Measurements from ENCODE around the gene RTL9.

RTL9 gene

GRCh38 chrX:110389570-110389969 is 30.9 kb downstream of the RTL9 start:
- no peak for TF ChIP-seq CTCF (IDR thresholded peaks at IDR 0.05; ENCODE audit: unreplicated experiment in 3 of 3)
- no peak overlapping the region for H3K27ac Mint-ChIP-seq
- peaks cover 6% of the 10 kb centered on the region for H3K4me1 Mint-ChIP-seq
- no peaks in the 10 kb centered on the region for H3K36me3 Mint-ChIP-seq (ENCODE audit: low read depth)
- no peak overlapping the region for H3K4me3 Mint-ChIP-seq
- no peaks in the 10 kb centered on the region for H3K27me3 Mint-ChIP-seq (ENCODE audit: low read depth)
- no peaks in the 10 kb centered on the region for H3K9me3 Mint-ChIP-seq

- TF ChIP-seq CTCF (IDR thresholded peaks at IDR 0.05; ENCODE audit: unreplicated experiment in 3 of 3), result no peak
- Mint-ChIP-seq H3K4me1 (peaks cover 6% of the 10 kb centered on the region), H3K9me3 (no peaks in the 10 kb centered on the region), H3K27ac (no peak overlapping the region), H3K4me3 (no peak overlapping the region), H3K27me3 (ENCODE audit: low read depth) (no peaks in the 10 kb centered on the region), H3K36me3 (ENCODE audit: low read depth) (no peaks in the 10 kb centered on the region)
These were observed 32.4 kb downstream of the RTL9 start for GRCh38 chrX:110391086-110391485.

GRCh38 chrX:110394651-110395050 is 36.0 kb downstream of the RTL9 start:
- H3K4me1 Mint-ChIP-seq, result peaks cover 9% of the 10 kb centered on the region
- H3K27me3 Mint-ChIP-seq (ENCODE audit: low read depth), result no peaks in the 10 kb centered on the region
- no peak overlapping the region for H3K27ac Mint-ChIP-seq
- no peaks in the 10 kb centered on the region for H3K36me3 Mint-ChIP-seq (ENCODE audit: low read depth)
- H3K9me3 Mint-ChIP-seq, result no peaks in the 10 kb centered on the region
- H3K4me3 Mint-ChIP-seq, result no peak overlapping the region
- TF ChIP-seq CTCF (IDR thresholded peaks at IDR 0.05; ENCODE audit: unreplicated experiment in 3 of 3), result no peak

- Mint-ChIP-seq H3K4me3 (no peak overlapping the region), H3K27me3 (ENCODE audit: low read depth) (peaks cover 1% of the 10 kb centered on the region), H3K27ac (no peak overlapping the region), H3K4me1 (peaks cover 11% of the 10 kb centered on the region), H3K36me3 (ENCODE audit: low read depth) (no peaks in the 10 kb centered on the region), H3K9me3 (no peaks in the 10 kb centered on the region)
- no peak for TF ChIP-seq CTCF (IDR thresholded peaks at IDR 0.05; ENCODE audit: unreplicated experiment in 3 of 3)
These were observed 37.2 kb downstream of the RTL9 start for GRCh38 chrX:110395877-110396276.

GRCh38 chrX:110396735-110397134 is 38.1 kb downstream of the RTL9 start:
- peaks cover 3% of the 10 kb centered on the region for H3K27me3 Mint-ChIP-seq (ENCODE audit: low read depth)
- no peak for TF ChIP-seq CTCF (IDR thresholded peaks at IDR 0.05; ENCODE audit: unreplicated experiment in 3 of 3)
- no peak overlapping the region for H3K4me3 Mint-ChIP-seq

GRCh38 chrX:110397339-110397738 is 38.7 kb downstream of the RTL9 start:
- H3K27me3 Mint-ChIP-seq (ENCODE audit: low read depth), result peaks cover 3% of the 10 kb centered on the region
- H3K4me1 Mint-ChIP-seq, result peaks cover 11% of the 10 kb centered on the region
- no peak overlapping the region for H3K4me3 Mint-ChIP-seq
- TF ChIP-seq CTCF (IDR thresholded peaks at IDR 0.05; ENCODE audit: unreplicated experiment in 3 of 3), result no peak
- H3K36me3 Mint-ChIP-seq (ENCODE audit: low read depth), result no peaks in the 10 kb centered on the region
- no peak overlapping the region for H3K27ac Mint-ChIP-seq
- no peaks in the 10 kb centered on the region for H3K9me3 Mint-ChIP-seq

More at GRCh38 chrX:110396735-110397134, 38.1 kb downstream of the RTL9 start:
- no peaks in the 10 kb centered on the region for H3K9me3 Mint-ChIP-seq
- peaks cover 11% of the 10 kb centered on the region for H3K4me1 Mint-ChIP-seq
- no peak overlapping the region for H3K27ac Mint-ChIP-seq
- no peaks in the 10 kb centered on the region for H3K36me3 Mint-ChIP-seq (ENCODE audit: low read depth)
